GM23248 (cell line): ENCODE results near the gene GPATCH4.
A peak's percentile ranks its signal among the peaks of the same experiment; 100 is the strongest.

Source experiments
- EZH2 ChIP-seq: fragments of 200-600 bp; sonication (generic); IDR thresholded peaks from 2 replicates; pipeline ENCODE4 v1.6.1; 2018; ENCODE audit warnings: antibody characterized with exemption, mild to moderate bottlenecking; ENCODE audit not compliant: insufficient read depth, poor library complexity, severe bottlenecking
- EZH2phosphoT487 ChIP-seq: fragments of 200-600 bp; sonication (generic); IDR thresholded peaks from 2 replicates; pipeline ENCODE4 v1.6.1; 2018; ENCODE audit warnings: antibody characterized with exemption, moderate library complexity, mild to moderate bottlenecking, low read depth; ENCODE audit not compliant: insufficient read depth

DNA sequence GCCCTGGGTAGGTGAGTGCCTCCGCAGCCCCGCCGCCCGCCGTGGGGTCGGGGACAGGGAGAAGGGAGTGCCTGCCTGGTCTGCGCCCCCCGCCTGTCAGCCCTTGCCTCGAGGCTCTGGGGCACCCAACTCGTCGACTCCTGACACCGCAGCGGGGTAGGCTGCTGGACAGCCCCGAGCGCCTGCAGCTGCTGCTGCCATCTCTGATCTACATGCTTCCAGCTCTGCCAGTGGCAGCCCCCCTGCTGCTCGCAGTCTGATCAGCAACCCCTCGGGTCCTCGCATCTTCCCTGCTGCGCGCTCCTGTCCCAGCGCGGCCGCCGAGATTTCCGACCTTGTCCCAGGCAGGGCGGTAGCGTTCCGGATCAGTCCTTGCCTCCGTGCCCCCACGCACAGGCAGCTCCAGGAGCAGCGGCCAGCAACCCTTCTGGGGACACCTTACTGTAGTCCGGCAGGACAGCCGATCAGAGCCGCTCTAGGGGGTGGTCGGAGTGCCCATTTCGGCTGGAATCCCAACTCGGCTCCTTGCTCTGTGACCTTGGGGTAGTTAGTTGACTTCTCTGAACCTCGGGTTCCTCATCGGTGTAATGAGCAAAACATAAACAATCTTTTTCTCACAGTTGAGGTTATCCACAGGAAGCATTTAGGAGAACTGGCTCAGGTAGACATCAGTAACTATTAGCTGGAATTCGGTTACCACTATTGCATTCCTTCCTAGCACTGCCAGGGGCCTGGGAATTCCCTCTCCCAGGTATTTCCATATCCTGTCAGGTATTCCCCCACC, 41.2 kb upstream of the GPATCH4 start:
- TF ChIP-seq EZH2 (no peak), EZH2phosphoT487 (0 out of 2 replicates have a peak, but pooled peaks have one; percentile 8)
